GM12891 (cell line): ENCODE results near the gene COMMD9.

Source experiments
- DNase-seq: peaks from one replicate; pipeline ENCODE4 v3.0.0; 2011; ENCODE audit warnings: low spot score; ENCODE audit not compliant: insufficient read length
- FAIRE-seq: peaks from 2 replicates; lab custom pipeline; 2011; peaks lifted over from hg19 to GRCh38; lab: Jason Lieb, UNC
- PAX5 ChIP-seq: IDR thresholded peaks from 2 replicates; pipeline ENCODE4 v1.6.1; 2011; ENCODE audit warnings: low read length, moderate library complexity, mild to moderate bottlenecking; ENCODE audit not compliant: insufficient read depth, severe bottlenecking
- POLR2A ChIP-seq: IDR thresholded peaks from 2 replicates; pipeline ENCODE4 v1.6.1; 2011; ENCODE audit warnings: low read depth, low read length, control low read depth
- POLR2AphosphoS5 ChIP-seq: IDR thresholded peaks from 2 replicates; pipeline ENCODE4 v1.6.1; 2011; ENCODE audit warnings: low read depth, low read length, control low read depth
- POU2F2 ChIP-seq: IDR thresholded peaks from 2 replicates; pipeline ENCODE4 v1.6.1; 2011; ENCODE audit warnings: low read depth, mild to moderate bottlenecking, control low read depth, low read length, moderate library complexity
- SPI1 ChIP-seq: IDR thresholded peaks from 2 replicates; pipeline ENCODE4 v1.6.1; 2011; ENCODE audit warnings: low read depth, low read length, control low read depth
- TAF1 ChIP-seq: IDR thresholded peaks from 2 replicates; pipeline ENCODE4 v1.6.1; 2011; ENCODE audit warnings: low read depth, low read length, control low read depth

COMMD9 gene

GRCh38 chr11:36314434-36314767 lies 25.2 kb upstream of the COMMD9 start:
- TF ChIP-seq POLR2A: no peak
- no peak for TF ChIP-seq TAF1
- TF ChIP-seq POLR2AphosphoS5: no peak
- TF ChIP-seq PAX5: no peak
- TF ChIP-seq SPI1: no peak
- TF ChIP-seq POU2F2: no peak
- DNase-seq (no peak), FAIRE-seq (no peak)

GRCh38 chr11:36313750-36314433 lies 24.7 kb upstream of the COMMD9 start:
- FAIRE-seq (no peak), DNase-seq (no peak)
- TF ChIP-seq POLR2AphosphoS5 (no peak), POU2F2 (no peak), POLR2A (no peak), SPI1 (no peak), TAF1 (no peak), PAX5 (no peak)

- TF ChIP-seq SPI1 (no peak), POLR2A (no peak), POLR2AphosphoS5 (no peak), TAF1 (no peak), PAX5 (no peak), POU2F2 (no peak)
- DNase-seq: no peak
- FAIRE-seq: no peak
Measured at GRCh38 chr11:36312611-36313472, 23.6 kb upstream of the COMMD9 start.

- DNase-seq: no peak
- no peak for FAIRE-seq
- TF ChIP-seq SPI1 (no peak), POLR2A (no peak), POLR2AphosphoS5 (no peak), TAF1 (no peak), PAX5 (no peak), POU2F2 (no peak)
Measured at GRCh38 chr11:36311926-36312595, 22.8 kb upstream of the COMMD9 start.

GRCh38 chr11:36309779-36310178 lies 20.6 kb upstream of the COMMD9 start:
- FAIRE-seq (peak; percentile 96), DNase-seq (no peak)

GRCh38 chr11:36308577-36308976 lies 19.4 kb upstream of the COMMD9 start:
- no peak for FAIRE-seq
- TF ChIP-seq POLR2AphosphoS5 (no peak), TAF1 (no peak), PAX5 (no peak), POLR2A (no peak), POU2F2 (no peak), SPI1 (no peak)

More at GRCh38 chr11:36309779-36310178, 20.6 kb upstream of the COMMD9 start:
- TF ChIP-seq POU2F2 (no peak), SPI1 (no peak), TAF1 (no peak), POLR2A (no peak), PAX5 (no peak), POLR2AphosphoS5 (no peak)

GRCh38 chr11:36306888-36307287 lies 17.7 kb upstream of the COMMD9 start:
- FAIRE-seq (no peak), DNase-seq (peak; percentile 25)
- TF ChIP-seq POLR2AphosphoS5: no peak
- no peak for TF ChIP-seq POU2F2
- no peak for TF ChIP-seq PAX5
- no peak for TF ChIP-seq POLR2A
- no peak for TF ChIP-seq SPI1
- TF ChIP-seq TAF1: no peak

More at GRCh38 chr11:36308577-36308976, 19.4 kb upstream of the COMMD9 start:
- DNase-seq: no peak

- FAIRE-seq: no peak
Measured at GRCh38 chr11:36305047-36305446, 15.8 kb upstream of the COMMD9 start.

GRCh38 chr11:36304351-36304750 lies 15.1 kb upstream of the COMMD9 start:
- FAIRE-seq: no peak
- TF ChIP-seq PAX5 (no peak), POU2F2 (no peak), POLR2A (no peak), TAF1 (no peak), POLR2AphosphoS5 (no peak), SPI1 (no peak)

More at GRCh38 chr11:36305047-36305446, 15.8 kb upstream of the COMMD9 start:
- TF ChIP-seq POLR2AphosphoS5: no peak
- no peak for TF ChIP-seq SPI1
- DNase-seq: no peak

More at GRCh38 chr11:36304351-36304750, 15.1 kb upstream of the COMMD9 start:
- DNase-seq: no peak
